ENCODE measurements around the gene CCNQ. TPM values are rescaled to one million over a fixed set of nuclear protein-coding genes. Genes with fewer than 3 reads are reported as not detected.

The CCNQ gene
- total RNA-seq, 1 donor from 2014 or later, result 53.4 TPM

DNA sequence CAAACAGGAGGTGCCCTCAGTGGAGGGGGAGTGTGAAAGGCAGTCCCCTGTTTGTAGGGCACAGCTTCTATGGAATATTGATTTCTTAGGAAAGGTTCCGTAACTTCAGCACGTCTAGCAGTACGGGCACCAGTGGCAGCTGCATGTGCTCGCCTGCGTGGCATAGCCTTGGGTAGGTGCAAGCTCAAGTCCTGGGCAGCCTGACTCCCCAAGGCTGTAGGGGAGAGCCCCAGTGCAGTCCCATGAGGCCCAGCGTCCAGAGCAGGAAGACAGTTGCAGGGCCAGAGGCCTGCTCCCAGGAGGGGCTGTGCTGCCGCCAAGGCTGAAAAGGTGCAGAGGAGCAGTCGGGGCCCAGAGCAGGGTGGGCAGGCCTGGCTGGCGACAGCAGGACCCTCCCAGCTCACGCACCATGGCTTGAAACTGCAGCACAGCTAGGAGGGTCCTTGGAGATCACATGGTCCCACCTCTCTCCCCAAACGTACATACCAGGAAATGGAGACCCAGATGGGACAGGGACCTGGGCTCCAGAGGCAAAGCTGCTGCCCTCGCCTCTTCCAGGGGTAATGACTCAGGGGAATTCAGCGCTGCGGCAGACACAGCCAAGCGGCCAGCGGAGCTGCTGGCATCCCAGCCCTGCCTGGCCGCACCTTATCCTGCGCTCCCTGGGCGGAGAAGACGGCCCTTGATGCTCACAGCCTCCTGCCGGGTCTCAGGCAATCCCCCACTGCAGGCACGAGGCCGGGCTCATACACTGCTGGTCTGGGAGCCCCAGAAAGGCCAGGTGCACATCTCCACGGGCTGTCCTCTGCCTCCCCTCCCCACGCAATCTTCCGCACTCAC is 42.0 kb upstream of the CCNQ start:
- no peak overlapping the region for H3K4me3 ChIP-seq (ENCODE audit: low read depth, low read length)
- TF ChIP-seq, protein P1, sequence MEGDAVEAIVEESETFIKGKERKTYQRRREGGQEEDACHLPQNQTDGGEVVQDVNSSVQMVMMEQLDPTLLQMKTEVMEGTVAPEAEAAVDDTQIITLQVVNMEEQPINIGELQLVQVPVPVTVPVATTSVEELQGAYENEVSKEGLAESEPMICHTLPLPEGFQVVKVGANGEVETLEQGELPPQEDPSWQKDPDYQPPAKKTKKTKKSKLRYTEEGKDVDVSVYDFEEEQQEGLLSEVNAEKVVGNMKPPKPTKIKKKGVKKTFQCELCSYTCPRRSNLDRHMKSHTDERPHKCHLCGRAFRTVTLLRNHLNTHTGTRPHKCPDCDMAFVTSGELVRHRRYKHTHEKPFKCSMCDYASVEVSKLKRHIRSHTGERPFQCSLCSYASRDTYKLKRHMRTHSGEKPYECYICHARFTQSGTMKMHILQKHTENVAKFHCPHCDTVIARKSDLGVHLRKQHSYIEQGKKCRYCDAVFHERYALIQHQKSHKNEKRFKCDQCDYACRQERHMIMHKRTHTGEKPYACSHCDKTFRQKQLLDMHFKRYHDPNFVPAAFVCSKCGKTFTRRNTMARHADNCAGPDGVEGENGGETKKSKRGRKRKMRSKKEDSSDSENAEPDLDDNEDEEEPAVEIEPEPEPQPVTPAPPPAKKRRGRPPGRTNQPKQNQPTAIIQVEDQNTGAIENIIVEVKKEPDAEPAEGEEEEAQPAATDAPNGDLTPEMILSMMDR (IDR thresholded peaks at IDR 0.05; ENCODE audit: insufficient read depth, low read length, severe bottlenecking), result no peak
- no peak for FAIRE-seq
- peaks cover 3% of the 10 kb centered on the region for H3K27me3 ChIP-seq (ENCODE audit: control insufficient read depth, insufficient read depth, low read length)
- H3K36me3 ChIP-seq (ENCODE audit: control insufficient read depth, insufficient read depth, low read length), result no peaks in the 10 kb centered on the region
- DNase-seq (ENCODE audit: low read depth), result no peak

DNA sequence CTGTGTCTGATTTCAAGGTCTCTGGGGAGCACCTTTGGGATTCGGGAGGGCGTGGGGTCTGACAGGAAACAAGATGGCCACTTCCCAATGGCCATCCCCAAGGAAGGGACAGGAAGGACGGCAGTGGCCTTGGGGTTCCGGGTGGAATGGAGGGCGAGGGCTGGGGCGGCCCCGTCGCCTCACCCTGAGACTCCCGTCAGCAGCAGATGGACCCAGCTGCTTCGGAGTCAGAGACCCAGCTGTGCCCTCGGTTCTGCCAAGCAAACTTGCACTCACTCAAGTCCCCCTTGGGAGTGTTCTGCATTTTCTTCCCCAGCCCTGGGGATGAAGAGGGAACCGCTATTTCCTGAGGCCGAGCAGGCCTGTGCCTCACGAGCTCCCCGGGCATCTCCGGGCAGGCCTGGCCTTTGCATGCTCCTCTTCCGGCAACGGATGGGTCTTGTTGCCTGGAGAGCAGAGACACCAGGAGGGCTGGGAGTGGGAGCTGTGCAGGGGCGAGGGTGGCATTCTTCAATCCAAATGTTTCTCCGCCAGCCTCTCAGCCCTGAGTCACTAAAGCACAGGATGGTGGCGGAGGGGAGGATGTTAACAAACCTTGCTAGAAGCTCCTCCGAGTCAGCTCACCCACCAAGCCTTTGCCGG is 41.2 kb upstream of the CCNQ start:
- FAIRE-seq, result no peak
- Histone ChIP-seq H3K36me3 (ENCODE audit: control insufficient read depth, insufficient read depth, low read length) (no peaks in the 10 kb centered on the region), H3K4me3 (ENCODE audit: low read depth, low read length) (no peak overlapping the region), H3K27me3 (ENCODE audit: control insufficient read depth, insufficient read depth, low read length) (peaks cover 3% of the 10 kb centered on the region)
- TF ChIP-seq, protein P1 (IDR thresholded peaks at IDR 0.05; ENCODE audit: insufficient read depth, low read length, severe bottlenecking), result no peak
- no peak for DNase-seq (ENCODE audit: low read depth)

DNA sequence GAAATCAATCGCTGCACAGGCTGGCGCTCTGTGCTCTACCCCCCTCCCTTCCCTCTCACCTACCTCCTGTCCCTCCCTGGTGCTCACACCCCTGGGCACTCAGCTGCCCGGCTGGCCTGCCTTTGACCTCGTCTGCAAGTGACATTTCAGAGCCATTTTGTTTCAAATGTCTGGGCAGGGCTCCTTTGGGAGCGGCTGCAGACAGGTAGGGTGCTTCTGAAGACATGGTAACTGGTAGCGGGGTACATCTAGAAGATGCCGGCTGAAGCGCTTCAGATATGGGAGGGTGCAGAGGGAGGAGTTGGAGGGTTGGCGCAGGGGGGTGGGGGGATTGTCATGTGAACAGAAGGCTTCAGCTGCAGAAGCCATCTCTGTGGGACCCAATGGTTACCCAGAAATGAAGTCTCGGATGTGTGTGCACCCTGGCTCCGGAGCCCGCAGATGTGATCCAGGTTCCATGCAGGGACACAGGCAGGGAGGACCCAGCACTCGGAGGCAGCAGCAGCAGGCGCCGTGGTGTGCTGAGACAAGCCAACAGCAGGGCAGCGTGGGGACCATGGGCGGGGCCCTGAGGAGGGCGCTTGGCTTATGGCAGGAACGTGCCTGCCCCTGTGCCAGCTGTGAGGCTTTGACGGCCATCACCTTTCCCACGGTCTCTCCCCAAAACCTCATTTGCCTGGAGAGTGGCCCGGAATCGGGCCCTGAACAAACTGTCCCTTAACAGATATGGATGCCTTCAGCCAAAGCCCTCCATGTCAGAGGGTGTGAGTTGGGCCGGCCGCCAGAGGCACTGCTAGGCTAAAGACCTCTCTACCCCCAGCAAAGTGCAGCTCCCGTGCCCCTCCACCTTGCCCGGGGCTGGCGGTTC is 40.5 kb upstream of the CCNQ start:
- peaks cover 3% of the 10 kb centered on the region for H3K27me3 ChIP-seq (ENCODE audit: control insufficient read depth, insufficient read depth, low read length)
- H3K4me3 ChIP-seq (ENCODE audit: low read depth, low read length), result no peak overlapping the region
- FAIRE-seq, result no peak
- H3K36me3 ChIP-seq (ENCODE audit: control insufficient read depth, insufficient read depth, low read length), result no peaks in the 10 kb centered on the region
- TF ChIP-seq, protein P1 (IDR thresholded peaks at IDR 0.05; ENCODE audit: insufficient read depth, low read length, severe bottlenecking), result no peak
- DNase-seq (ENCODE audit: low read depth), result no peak

DNA sequence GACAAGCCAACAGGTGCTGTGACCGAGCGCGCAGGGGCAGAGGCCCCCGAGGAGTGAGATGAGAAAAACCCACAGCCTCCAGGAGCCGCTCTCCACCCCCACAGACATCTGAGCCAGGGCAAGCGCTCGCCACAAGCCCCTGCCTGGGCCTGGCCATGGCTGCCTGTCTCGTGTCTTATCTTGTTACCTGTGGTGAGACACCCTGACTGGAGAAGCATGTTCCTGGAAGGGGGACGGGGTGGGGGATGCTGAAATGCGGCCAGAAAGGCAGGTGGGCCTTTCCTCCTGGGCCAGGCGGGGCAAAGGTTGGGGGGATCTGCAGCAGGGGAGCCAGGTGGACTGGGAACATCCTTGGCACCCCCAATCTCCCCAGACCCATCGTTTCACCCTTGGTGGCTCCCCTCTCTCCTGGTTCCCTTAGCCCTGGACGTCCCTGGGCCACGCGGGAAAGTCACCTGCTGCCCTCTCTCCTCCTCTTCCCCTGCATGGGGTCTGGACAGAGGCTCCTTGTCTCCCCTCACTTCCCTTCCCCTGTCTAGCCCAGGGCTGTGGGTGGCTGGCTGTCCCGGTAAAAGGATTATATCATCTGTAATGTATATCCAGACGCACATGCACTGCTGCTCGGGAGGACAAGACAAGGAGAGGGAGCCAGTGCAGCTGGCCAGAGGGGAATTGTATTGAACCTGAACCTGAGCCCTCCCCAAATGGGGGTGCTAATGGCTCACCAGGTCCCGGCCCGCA is 39.7 kb upstream of the CCNQ start:
- no peak for FAIRE-seq
- H3K27me3 ChIP-seq (ENCODE audit: control insufficient read depth, insufficient read depth, low read length), result peaks cover 3% of the 10 kb centered on the region
- peak; percentile 72 for DNase-seq (ENCODE audit: low read depth)
- no peaks in the 10 kb centered on the region for H3K36me3 ChIP-seq (ENCODE audit: control insufficient read depth, insufficient read depth, low read length)
- H3K4me3 ChIP-seq (ENCODE audit: low read depth, low read length), result no peak overlapping the region
- TF ChIP-seq, protein P1 (IDR thresholded peaks at IDR 0.05; ENCODE audit: insufficient read depth, low read length, severe bottlenecking), result no peak

DNA sequence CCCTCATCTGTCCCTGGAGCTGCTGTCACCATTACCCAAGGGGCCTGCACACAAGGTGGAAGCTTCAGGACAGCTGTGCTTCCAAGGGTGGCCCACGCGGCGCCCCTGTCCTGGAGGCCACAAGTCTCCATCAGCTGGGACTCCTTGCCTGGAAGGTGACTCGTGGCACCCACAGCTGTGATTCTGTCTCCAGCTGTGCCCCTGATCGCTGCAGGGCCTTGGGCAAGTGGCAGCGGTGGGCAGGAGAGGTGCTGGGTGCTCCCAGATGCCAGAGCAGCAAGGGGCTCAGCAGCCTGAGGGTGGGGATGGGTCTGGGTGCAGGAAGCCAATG is 39.1 kb upstream of the CCNQ start:
- Histone ChIP-seq H3K36me3 (ENCODE audit: control insufficient read depth, insufficient read depth, low read length) (no peaks in the 10 kb centered on the region), H3K4me3 (ENCODE audit: low read depth, low read length) (no peak overlapping the region), H3K27me3 (ENCODE audit: control insufficient read depth, insufficient read depth, low read length) (peaks cover 3% of the 10 kb centered on the region)
- no peak for FAIRE-seq
- TF ChIP-seq, protein P1 (IDR thresholded peaks at IDR 0.05; ENCODE audit: insufficient read depth, low read length, severe bottlenecking), result no peak
- no peak for DNase-seq (ENCODE audit: low read depth)

Data from bronchial epithelial cell (primary cell).